ENCODE results near the gene ITGA6.

Gene ITGA6

GRCh38 chr2:172425336-172425735 lies 2.0 kb upstream of the ITGA6 start:
- Histone ChIP-seq H3K27me3 (ENCODE audit: control insufficient read depth in 3 of 3, insufficient read depth in 3 of 3, low read depth in 1 of 3, low read length in 3 of 3) (peaks cover 0 to 23% (median 4%) of the 10 kb centered on the region in 3 experiments), H2AK5ac (ENCODE audit: low read depth, low read length) (no peak overlapping the region), H2AFZ (ENCODE audit: low read length) (no peak overlapping the region), H3K9me3 (replicated peaks in 1 of 2; ENCODE audit: control insufficient read depth in 2 of 2, insufficient read depth in 1 of 2, low read depth in 1 of 2, low read length in 2 of 2) (no peaks in the 10 kb centered on the region), H3K27ac (replicated peaks; ENCODE audit: low read length) (no peak overlapping the region), H3K4ac (ENCODE audit: low read length) (no peak overlapping the region), H3K79me1 (ENCODE audit: low read depth, low read length) (no peaks in the 10 kb centered on the region), H3K4me1 (ENCODE audit: control insufficient read depth in 2 of 2, insufficient read depth in 1 of 2, low read depth in 1 of 2, low read length in 2 of 2) (peaks cover 6 to 10% of the 10 kb centered on the region in 2 donors), H3K4me2 (ENCODE audit: insufficient read depth, low read length, poor library complexity, severe bottlenecking) (no peak overlapping the region), H3K23ac (ENCODE audit: low read depth, low read length, poor library complexity) (no peak overlapping the region), H2BK12ac (ENCODE audit: low read length) (no peak overlapping the region), H3K36me3 (replicated peaks in 1 of 2; ENCODE audit: control insufficient read depth in 2 of 2, insufficient read depth in 2 of 2, low read length in 2 of 2) (no peaks in the 10 kb centered on the region), H4K8ac (ENCODE audit: low read depth, low read length) (no peak overlapping the region), H2BK120ac (ENCODE audit: low read depth, low read length) (no peak overlapping the region), H2BK5ac (ENCODE audit: low read length) (no peak overlapping the region), H3K14ac (ENCODE audit: low read length) (no peak overlapping the region), H3K4me3 (ENCODE audit: low read length in 2 of 2) (no peak overlapping the region), H4K91ac (ENCODE audit: low read depth, low read length, poor library complexity) (no peak overlapping the region), H3K18ac (ENCODE audit: low read length) (no peak overlapping the region), H3K9ac (ENCODE audit: low read depth, low read length, poor library complexity) (no peak overlapping the region), H2BK15ac (ENCODE audit: low read length) (no peak overlapping the region)
- DNase-seq (ENCODE audit: low spot score), result no peak

GRCh38 chr2:172426635-172427255 lies 641 bp upstream of the ITGA6 start:
- H3K27me3 ChIP-seq (ENCODE audit: control insufficient read depth in 3 of 3, insufficient read depth in 3 of 3, low read depth in 1 of 3, low read length in 3 of 3), result peaks cover 0 to 23% (median 4%) of the 10 kb centered on the region in 3 experiments

GRCh38 chr2:172427990-172428831 lies 825 bp downstream of the ITGA6 start:
- H3K36me3 ChIP-seq (replicated peaks in 1 of 2; ENCODE audit: control insufficient read depth in 2 of 2, insufficient read depth in 2 of 2, low read length in 2 of 2), result no peaks in the 10 kb centered on the region
- peak; percentile 42 for DNase-seq (ENCODE audit: low spot score)
- H3K9ac ChIP-seq (ENCODE audit: low read depth, low read length, poor library complexity), result peak overlapping the region; percentile 84
- H4K8ac ChIP-seq (ENCODE audit: low read depth, low read length), result peak overlapping the region; percentile 68
- H3K18ac ChIP-seq (ENCODE audit: low read length), result peak overlapping the region; percentile 97
- peak overlapping the region; percentile 88 for H2BK15ac ChIP-seq (ENCODE audit: low read length)
- peak overlapping the region; percentile 88 for H2BK120ac ChIP-seq (ENCODE audit: low read depth, low read length)
- H3K4ac ChIP-seq (ENCODE audit: low read length), result no peak overlapping the region
- no CpG with 5 or more reads among the region's 63 CpGs for WGBS, 2 donors (ENCODE audit: extremely low coverage in 2 of 2, insufficient read length in 2 of 2, insufficient replicate concordance in 1 of 2)
- no peak overlapping the region for H2AK5ac ChIP-seq (ENCODE audit: low read depth, low read length)
- H3K4me3 ChIP-seq (ENCODE audit: low read length in 2 of 2), result peak overlapping the region; percentile 76 to 89
- H3K4me2 ChIP-seq (ENCODE audit: insufficient read depth, low read length, poor library complexity, severe bottlenecking), result peak overlapping the region; percentile 81
- H2BK12ac ChIP-seq (ENCODE audit: low read length), result no peak overlapping the region
- H3K9me3 ChIP-seq (replicated peaks in 1 of 2; ENCODE audit: control insufficient read depth in 2 of 2, insufficient read depth in 1 of 2, low read depth in 1 of 2, low read length in 2 of 2), result peaks cover 0 to under 1% of the 10 kb centered on the region in 2 donors
- no peak overlapping the region for H2BK5ac ChIP-seq (ENCODE audit: low read length)
- H3K27ac ChIP-seq (replicated peaks; ENCODE audit: low read length), result peak overlapping the region; percentile 53
- peak overlapping the region; percentile 31 for H3K14ac ChIP-seq (ENCODE audit: low read length)
- peak overlapping the region; percentile 76 for H3K23ac ChIP-seq (ENCODE audit: low read depth, low read length, poor library complexity)
- peaks cover 6 to 10% of the 10 kb centered on the region in 2 donors for H3K4me1 ChIP-seq (ENCODE audit: control insufficient read depth in 2 of 2, insufficient read depth in 1 of 2, low read depth in 1 of 2, low read length in 2 of 2)
- peaks cover 0 to 23% (median 4%) of the 10 kb centered on the region in 3 experiments for H3K27me3 ChIP-seq (ENCODE audit: control insufficient read depth in 3 of 3, insufficient read depth in 3 of 3, low read depth in 1 of 3, low read length in 3 of 3)
- no peak overlapping the region for H4K91ac ChIP-seq (ENCODE audit: low read depth, low read length, poor library complexity)
- peak overlapping the region; percentile 96 for H2AFZ ChIP-seq (ENCODE audit: low read length)
- no peaks in the 10 kb centered on the region for H3K79me1 ChIP-seq (ENCODE audit: low read depth, low read length)

More at GRCh38 chr2:172426635-172427255, 641 bp upstream of the ITGA6 start:
- peak overlapping the region; percentile 63 to 76 for H3K4me3 ChIP-seq (ENCODE audit: low read length in 2 of 2)
- H2BK5ac ChIP-seq (ENCODE audit: low read length), result no peak overlapping the region
- H3K79me1 ChIP-seq (ENCODE audit: low read depth, low read length), result no peaks in the 10 kb centered on the region
- H2BK120ac ChIP-seq (ENCODE audit: low read depth, low read length), result no peak overlapping the region
- H3K4me2 ChIP-seq (ENCODE audit: insufficient read depth, low read length, poor library complexity, severe bottlenecking), result peak overlapping the region; percentile 43
- no peak for DNase-seq (ENCODE audit: low spot score)
- H2BK12ac ChIP-seq (ENCODE audit: low read length), result no peak overlapping the region
- H4K8ac ChIP-seq (ENCODE audit: low read depth, low read length), result no peak overlapping the region
- no peak overlapping the region for H2BK15ac ChIP-seq (ENCODE audit: low read length)
- no peaks in the 10 kb centered on the region for H3K36me3 ChIP-seq (replicated peaks in 1 of 2; ENCODE audit: control insufficient read depth in 2 of 2, insufficient read depth in 2 of 2, low read length in 2 of 2)
- peak overlapping the region; percentile 53 for H2AK5ac ChIP-seq (ENCODE audit: low read depth, low read length)
- no peak overlapping the region for H3K23ac ChIP-seq (ENCODE audit: low read depth, low read length, poor library complexity)
- no peaks in the 10 kb centered on the region for H3K9me3 ChIP-seq (replicated peaks in 1 of 2; ENCODE audit: control insufficient read depth in 2 of 2, insufficient read depth in 1 of 2, low read depth in 1 of 2, low read length in 2 of 2)
- H3K18ac ChIP-seq (ENCODE audit: low read length), result peak overlapping the region; percentile 20
- no peak overlapping the region for H3K4ac ChIP-seq (ENCODE audit: low read length)
- no peak overlapping the region for H3K9ac ChIP-seq (ENCODE audit: low read depth, low read length, poor library complexity)
- no CpG with 5 or more reads among the region's 17 CpGs for WGBS, 2 donors (ENCODE audit: extremely low coverage in 2 of 2, insufficient read length in 2 of 2, insufficient replicate concordance in 1 of 2)
- no peak overlapping the region for H4K91ac ChIP-seq (ENCODE audit: low read depth, low read length, poor library complexity)
- no peak overlapping the region for H3K14ac ChIP-seq (ENCODE audit: low read length)
- H2AFZ ChIP-seq (ENCODE audit: low read length), result peak overlapping the region; percentile 96
- H3K4me1 ChIP-seq (ENCODE audit: control insufficient read depth in 2 of 2, insufficient read depth in 1 of 2, low read depth in 1 of 2, low read length in 2 of 2), result peaks cover 6 to 10% of the 10 kb centered on the region in 2 donors
- no peak overlapping the region for H3K27ac ChIP-seq (replicated peaks; ENCODE audit: low read length)

GRCh38 chr2:172428832-172429210 lies 1.4 kb downstream of the ITGA6 start:
- H2BK12ac ChIP-seq (ENCODE audit: low read length), result no peak overlapping the region
- peak overlapping the region; percentile 96 for H2AFZ ChIP-seq (ENCODE audit: low read length)
- peak overlapping the region; percentile 76 to 89 for H3K4me3 ChIP-seq (ENCODE audit: low read length in 2 of 2)
- peak overlapping the region; percentile 53 for H3K27ac ChIP-seq (replicated peaks; ENCODE audit: low read length)
- no peak overlapping the region for H3K23ac ChIP-seq (ENCODE audit: low read depth, low read length, poor library complexity)
- peaks cover 0 to 2% of the 10 kb centered on the region in 2 donors for H3K9me3 ChIP-seq (replicated peaks in 1 of 2; ENCODE audit: control insufficient read depth in 2 of 2, insufficient read depth in 1 of 2, low read depth in 1 of 2, low read length in 2 of 2)
- peak; percentile 46 for DNase-seq (ENCODE audit: low spot score)
- peaks cover 6 to 10% of the 10 kb centered on the region in 2 donors for H3K4me1 ChIP-seq (ENCODE audit: control insufficient read depth in 2 of 2, insufficient read depth in 1 of 2, low read depth in 1 of 2, low read length in 2 of 2)
- no peak overlapping the region for H4K8ac ChIP-seq (ENCODE audit: low read depth, low read length)
- no peak overlapping the region for H2AK5ac ChIP-seq (ENCODE audit: low read depth, low read length)
- no peak overlapping the region for H3K14ac ChIP-seq (ENCODE audit: low read length)
- no peak overlapping the region for H2BK15ac ChIP-seq (ENCODE audit: low read length)
- peaks cover 0 to 23% (median 4%) of the 10 kb centered on the region in 3 experiments for H3K27me3 ChIP-seq (ENCODE audit: control insufficient read depth in 3 of 3, insufficient read depth in 3 of 3, low read depth in 1 of 3, low read length in 3 of 3)
- no peak overlapping the region for H4K91ac ChIP-seq (ENCODE audit: low read depth, low read length, poor library complexity)
- H3K4me2 ChIP-seq (ENCODE audit: insufficient read depth, low read length, poor library complexity, severe bottlenecking), result peak overlapping the region; percentile 81
- H2BK120ac ChIP-seq (ENCODE audit: low read depth, low read length), result no peak overlapping the region
- H3K18ac ChIP-seq (ENCODE audit: low read length), result peak overlapping the region; percentile 15
- no peak overlapping the region for H3K4ac ChIP-seq (ENCODE audit: low read length)
- no peak overlapping the region for H3K9ac ChIP-seq (ENCODE audit: low read depth, low read length, poor library complexity)
- H2BK5ac ChIP-seq (ENCODE audit: low read length), result no peak overlapping the region
- no CpG with 5 or more reads among the region's 9 CpGs for WGBS, 2 donors (ENCODE audit: extremely low coverage in 2 of 2, insufficient read length in 2 of 2, insufficient replicate concordance in 1 of 2)
- H3K79me1 ChIP-seq (ENCODE audit: low read depth, low read length), result no peaks in the 10 kb centered on the region
- no peaks in the 10 kb centered on the region for H3K36me3 ChIP-seq (replicated peaks in 1 of 2; ENCODE audit: control insufficient read depth in 2 of 2, insufficient read depth in 2 of 2, low read length in 2 of 2)

All from neuronal stem cell (in vitro differentiated cells).